Heart left ventricle (tissue), 13 donors: Measurements from ENCODE around the gene KCTD5.
"Not testable (repeated sequence)": the region's sequence is repeated elsewhere in the genome, so short reads cannot be mapped to it uniquely, and the experiment has no call there.

Experiments
- CTCF ChIP-seq, 12 donors: fragments of 200-600 bp; sonication (generic) in 4 of 12; IDR thresholded peaks; one replicate each; pipeline versions ENCODE4 v1.5.0 to v1.8.0; 2018 to 2022; ENCODE audit warnings: antibody characterized with exemption in 12 of 12, mild to moderate bottlenecking in 5 of 12
- POLR2A ChIP-seq, 2 donors: fragments of 450-650 bp; IDR thresholded peaks; one replicate each; pipeline ENCODE4 v1.6.1; 2017; ENCODE audit warnings: antibody characterized with exemption in 2 of 2, mild to moderate bottlenecking in 2 of 2, moderate library complexity in 2 of 2
- donor health status: ischemic (EF 13 %, LVEDD 7.1; RV severe dilation, severe dysfunction).
- donor health status: DM: no; HTN: yes; CAD: no.
- donor health status: DM: no; HTN: no; CAD: no.
- donor health status: ischemic (EF 25% LVEDD 6.9; RV normal size, moderate dysfunction).
- donor health status: ischemic (EF 25% LVEDD 5.7; RV mildly dilated, moderate dysfunction).
- donor health status: ischemic (EF 35%, LVEDD 5.7; RV mildly dilated, moderate dysfunction).
- donor health status: nonischemic (EF 11% LVEDD 7.7; RV severe dilation, severe dysfunction).
- donor health status: DM: yes; HTN: yes; CAD: no.
- donor health status: PGD.
- donor health status: ischemic (EF 29% LVEDD 5.4; RV normal size, mild dysfunction).
- donor health status: nonischemic (EF 23%, LVEDD 6.1; RV moderate dilation, normal function).

DNA sequence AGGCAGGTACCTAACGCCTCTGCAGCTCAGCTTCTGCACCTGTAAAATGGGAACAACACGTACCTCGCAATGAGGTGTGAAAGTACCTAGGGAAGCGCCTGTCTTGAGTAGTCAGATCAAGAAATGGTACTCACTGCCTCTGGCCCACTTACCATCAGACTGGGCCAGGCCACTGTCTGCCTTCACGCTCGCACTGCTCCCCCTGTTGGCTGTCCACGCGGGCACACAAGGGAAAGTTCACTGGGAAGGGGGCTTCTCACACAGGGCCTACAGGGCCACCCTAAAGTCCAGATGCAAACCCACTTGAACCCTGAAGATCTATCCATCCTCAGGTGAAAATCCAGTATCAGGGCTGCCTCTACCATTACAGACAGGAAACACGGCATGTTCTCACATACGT is 11.1 kb upstream of the KCTD5 start:
- not testable (repeated sequence) for TF ChIP-seq POLR2A (IDR thresholded peaks at IDR 0.05)
- peak in 5 of 12 donors; percentile 6 to 29 (median 24) for TF ChIP-seq CTCF (IDR thresholded peaks at IDR 0.05)
